Mesothelial cell of epicardium (in vitro differentiated cells): Measurements from ENCODE around the gene STPG1. TPM values are rescaled to one million over a fixed set of nuclear protein-coding genes. Genes with fewer than 3 reads are reported as not detected.

Source experiments
- DNase-seq, 2 experiments: peaks; one replicate each; pipeline ENCODE4 v3.0.0; 2021; ENCODE audit warnings: low spot score in 2 of 2; ENCODE audit not compliant: unreplicated experiment in 2 of 2
- H3K27ac Mint-ChIP-seq: 2 replicates; pipeline ENCODE4 v1.8.0; 2021; ENCODE audit warnings: mixed read lengths
- H3K27me3 Mint-ChIP-seq: 2 replicates; pipeline ENCODE4 v1.8.0; 2021; ENCODE audit warnings: low read depth, mixed read lengths
- H3K36me3 Mint-ChIP-seq: 2 replicates; pipeline ENCODE4 v1.8.0; 2021; ENCODE audit warnings: mixed read lengths
- H3K4me1 Mint-ChIP-seq: 2 replicates; pipeline ENCODE4 v1.8.0; 2021; ENCODE audit warnings: mixed read lengths
- H3K4me3 Mint-ChIP-seq: 2 replicates; pipeline ENCODE4 v1.8.0; 2021; ENCODE audit warnings: mild to moderate bottlenecking, moderate library complexity, mixed read lengths
- H3K9me3 Mint-ChIP-seq: 2 replicates; pipeline ENCODE4 v1.8.0; 2021; ENCODE audit warnings: mixed read lengths
- CTCF ChIP-seq: fragments of 200-600 bp; sonication (generic); IDR thresholded peaks from one replicate; pipeline ENCODE4 v1.5.0; 2021; ENCODE audit warnings: antibody characterized with exemption; ENCODE audit not compliant: unreplicated experiment
- total RNA-seq: library from RNA; stranded (reverse); gene quantifications from 3 replicates; pipeline ENCODE4 v1.2.1, GENCODE V29; 2021

STPG1 gene
- total RNA-seq, 1 donor from 2014 or later, result 8.8 TPM

DNA sequence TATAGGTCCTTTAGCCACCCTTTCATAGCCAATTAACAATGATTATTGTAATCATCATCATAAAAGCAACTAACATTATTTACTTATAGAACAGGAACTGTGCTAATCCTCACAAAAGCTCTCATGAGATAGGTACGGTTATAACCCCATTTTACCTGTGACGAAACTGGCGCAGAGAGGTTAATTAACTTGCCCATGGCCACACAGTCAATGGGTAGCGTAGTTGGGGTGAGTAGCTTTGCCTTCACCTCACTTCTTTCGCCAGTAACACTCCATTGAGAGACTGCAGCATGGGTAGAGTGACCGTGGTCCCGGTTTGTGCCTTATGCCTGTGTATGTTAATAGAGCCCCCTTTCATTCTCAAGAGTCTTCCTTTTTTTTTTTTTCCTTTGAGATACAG lies 12.3 kb upstream of the STPG1 start:
- Mint-ChIP-seq H3K27ac (no peak overlapping the region), H3K4me3 (no peak overlapping the region), H3K27me3 (no peaks in the 10 kb centered on the region), H3K36me3 (peaks cover 15% of the 10 kb centered on the region), H3K9me3 (no peaks in the 10 kb centered on the region), H3K4me1 (peaks cover 2% of the 10 kb centered on the region)
- no peak for DNase-seq
- TF ChIP-seq CTCF, result no peak

DNA sequence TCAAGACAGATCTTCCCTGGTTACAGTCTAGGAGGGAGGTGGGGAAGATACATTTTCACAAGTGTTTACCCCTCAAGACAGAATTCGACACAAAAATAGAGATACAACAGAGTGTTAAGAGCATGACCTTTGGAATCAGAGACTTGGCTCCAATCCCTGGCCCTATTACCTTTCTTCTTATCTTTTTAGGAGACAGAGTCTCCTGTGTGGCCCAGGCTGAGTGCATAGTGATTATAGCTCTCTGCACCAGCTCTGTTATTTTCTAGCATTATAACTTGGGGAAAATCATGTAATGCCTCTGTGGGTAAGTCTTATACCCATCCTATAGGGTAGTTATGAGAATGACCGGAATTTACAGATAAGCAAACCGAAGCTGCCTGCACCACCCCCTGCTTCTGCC lies 11.9 kb upstream of the STPG1 start:
- no peak for TF ChIP-seq CTCF
- no peak for DNase-seq
- Mint-ChIP-seq H3K27me3 (no peaks in the 10 kb centered on the region), H3K9me3 (no peaks in the 10 kb centered on the region), H3K27ac (no peak overlapping the region), H3K4me3 (no peak overlapping the region), H3K4me1 (peaks cover 2% of the 10 kb centered on the region), H3K36me3 (peaks cover 15% of the 10 kb centered on the region)

GRCh38 chr1:24424990-24425389 lies 11.4 kb upstream of the STPG1 start:
- no peak for DNase-seq
- Mint-ChIP-seq H3K27me3 (no peaks in the 10 kb centered on the region), H3K4me3 (no peak overlapping the region), H3K27ac (no peak overlapping the region), H3K4me1 (peaks cover 2% of the 10 kb centered on the region), H3K36me3 (peaks cover 15% of the 10 kb centered on the region), H3K9me3 (no peaks in the 10 kb centered on the region)
- no peak for TF ChIP-seq CTCF

GRCh38 chr1:24424207-24424606 lies 10.6 kb upstream of the STPG1 start:
- Mint-ChIP-seq H3K4me1 (peaks cover 6% of the 10 kb centered on the region), H3K27ac (no peak overlapping the region), H3K4me3 (no peak overlapping the region), H3K27me3 (no peaks in the 10 kb centered on the region), H3K9me3 (no peaks in the 10 kb centered on the region), H3K36me3 (peaks cover 18% of the 10 kb centered on the region)
- no peak for TF ChIP-seq CTCF
- no peak for DNase-seq

DNA sequence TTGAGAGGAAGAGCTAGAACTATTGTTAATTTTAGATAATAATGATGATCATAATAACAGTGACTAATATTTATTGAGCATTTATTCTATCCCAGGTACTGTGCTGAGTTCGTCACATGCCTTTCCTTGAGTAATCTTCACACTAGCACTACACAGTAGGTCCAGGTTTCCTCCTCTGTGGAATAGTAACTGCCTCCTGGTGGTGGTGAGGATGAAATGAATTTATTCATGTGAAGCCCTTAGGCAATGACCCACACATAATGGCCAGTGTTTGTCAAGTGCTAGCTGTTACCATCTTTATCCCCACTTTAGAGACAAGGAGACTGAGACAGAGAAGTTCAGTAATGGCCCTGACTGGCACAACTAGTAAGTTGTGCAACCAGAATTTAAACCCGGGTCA lies 7.9 kb upstream of the STPG1 start:
- Mint-ChIP-seq H3K27ac (no peak overlapping the region), H3K9me3 (no peaks in the 10 kb centered on the region), H3K4me1 (peaks cover 24% of the 10 kb centered on the region), H3K4me3 (no peak overlapping the region), H3K36me3 (peaks cover 18% of the 10 kb centered on the region), H3K27me3 (no peaks in the 10 kb centered on the region)
- DNase-seq, result no peak
- no peak for TF ChIP-seq CTCF

- Mint-ChIP-seq H3K36me3 (peaks cover 18% of the 10 kb centered on the region), H3K4me1 (peaks cover 31% of the 10 kb centered on the region), H3K27ac (no peak overlapping the region), H3K27me3 (no peaks in the 10 kb centered on the region), H3K4me3 (no peak overlapping the region), H3K9me3 (no peaks in the 10 kb centered on the region)
- no peak for DNase-seq
- TF ChIP-seq CTCF, result no peak
Observed at GRCh38 chr1:24420547-24420946, 7.0 kb upstream of the STPG1 start.
